Measurements from ENCODE around the gene WDFY4.

DNA sequence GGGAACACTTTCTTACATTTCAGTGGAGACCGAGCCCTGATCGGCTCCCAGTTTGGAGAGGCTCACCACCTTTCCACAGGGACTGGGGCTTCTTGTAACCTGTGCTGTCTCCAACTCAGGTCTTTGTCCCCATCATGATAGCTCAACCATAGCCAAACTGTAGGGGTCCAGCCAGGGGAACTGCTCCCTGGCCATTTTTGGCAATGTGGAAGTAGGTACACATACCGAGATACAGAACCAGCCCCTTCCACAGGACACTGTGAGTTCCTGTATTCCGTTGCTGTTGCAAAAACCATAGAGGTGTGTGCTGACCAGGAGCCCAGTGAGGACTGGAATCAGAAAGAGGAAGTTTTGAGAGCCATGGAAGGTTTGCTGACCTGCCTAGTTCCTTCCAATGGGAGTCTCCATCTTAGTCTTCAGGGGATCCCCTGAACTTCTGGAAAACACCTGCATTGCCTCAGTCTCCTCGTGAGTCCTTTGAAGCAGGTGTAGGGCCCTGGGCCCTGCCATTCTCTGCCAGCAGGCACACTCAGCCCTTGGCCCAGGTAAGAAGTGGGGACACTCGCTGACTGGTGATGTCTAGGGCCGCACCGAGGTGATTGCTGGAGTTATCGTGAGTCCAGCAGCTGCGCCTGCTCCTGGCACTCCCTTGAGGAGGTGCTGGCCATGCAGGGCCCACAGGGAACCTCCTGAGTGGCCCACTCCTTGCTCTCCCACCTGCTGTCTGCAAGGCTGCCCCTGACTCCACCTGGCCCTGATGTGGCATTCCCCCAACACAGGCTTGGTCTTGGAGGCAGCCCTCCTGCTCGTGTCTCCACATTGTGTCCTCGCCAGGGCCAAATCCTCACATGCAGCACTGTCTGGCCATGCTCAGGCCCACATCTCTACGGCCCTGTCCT, 11.2 kb downstream of the WDFY4 start:
- TF ChIP-seq, protein P1, sequence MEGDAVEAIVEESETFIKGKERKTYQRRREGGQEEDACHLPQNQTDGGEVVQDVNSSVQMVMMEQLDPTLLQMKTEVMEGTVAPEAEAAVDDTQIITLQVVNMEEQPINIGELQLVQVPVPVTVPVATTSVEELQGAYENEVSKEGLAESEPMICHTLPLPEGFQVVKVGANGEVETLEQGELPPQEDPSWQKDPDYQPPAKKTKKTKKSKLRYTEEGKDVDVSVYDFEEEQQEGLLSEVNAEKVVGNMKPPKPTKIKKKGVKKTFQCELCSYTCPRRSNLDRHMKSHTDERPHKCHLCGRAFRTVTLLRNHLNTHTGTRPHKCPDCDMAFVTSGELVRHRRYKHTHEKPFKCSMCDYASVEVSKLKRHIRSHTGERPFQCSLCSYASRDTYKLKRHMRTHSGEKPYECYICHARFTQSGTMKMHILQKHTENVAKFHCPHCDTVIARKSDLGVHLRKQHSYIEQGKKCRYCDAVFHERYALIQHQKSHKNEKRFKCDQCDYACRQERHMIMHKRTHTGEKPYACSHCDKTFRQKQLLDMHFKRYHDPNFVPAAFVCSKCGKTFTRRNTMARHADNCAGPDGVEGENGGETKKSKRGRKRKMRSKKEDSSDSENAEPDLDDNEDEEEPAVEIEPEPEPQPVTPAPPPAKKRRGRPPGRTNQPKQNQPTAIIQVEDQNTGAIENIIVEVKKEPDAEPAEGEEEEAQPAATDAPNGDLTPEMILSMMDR (conservative IDR thresholded peaks at IDR 0.05 in 1 of 2, IDR thresholded peaks at IDR 0.05 in 1 of 2; ENCODE audit: extremely low read depth in 1 of 2, insufficient read depth in 1 of 2, low read depth in 1 of 2, low read length in 2 of 2) = no peak
- TF ChIP-seq EZH2 (IDR thresholded peaks at IDR 0.05; ENCODE audit: borderline replicate concordance, low read length) = no peak

Data from mammary epithelial cell (primary cell).